Measurements from ENCODE around the gene SUPT3H. TPM values are rescaled to one million over a fixed set of nuclear protein-coding genes. Genes with fewer than 3 reads are reported as not detected.
"Not testable (repeated sequence)": the region's sequence is repeated elsewhere in the genome, so short reads cannot be mapped to it uniquely, and the experiment has no call there.

The SUPT3H gene
- total and polyA plus RNA-seq, 5 experiments from 2014 or later = 16.9 to 20.8 (median 20.0) TPM

DNA sequence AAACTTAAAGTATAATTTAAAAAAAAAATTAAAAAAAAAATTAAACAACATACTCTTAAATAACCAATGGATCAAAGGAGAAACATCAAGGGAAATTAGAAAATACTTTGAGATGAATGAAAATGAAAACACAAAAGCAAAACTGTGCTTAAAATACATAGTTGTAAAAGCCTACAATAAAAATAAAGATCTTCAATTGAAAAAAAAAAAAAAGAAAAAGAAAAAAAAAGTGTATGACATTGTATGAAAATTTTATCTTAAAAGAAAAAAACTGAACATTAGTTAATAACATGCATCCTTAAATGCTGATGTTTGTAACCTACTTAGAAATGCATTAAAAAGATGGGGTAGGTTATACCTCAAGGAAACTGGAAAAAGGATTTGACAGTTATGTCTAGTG lies 501.1 kb downstream of the SUPT3H start:
- POLR2A ChIA-PET, ATAC-seq: not testable (repeated sequence)

DNA sequence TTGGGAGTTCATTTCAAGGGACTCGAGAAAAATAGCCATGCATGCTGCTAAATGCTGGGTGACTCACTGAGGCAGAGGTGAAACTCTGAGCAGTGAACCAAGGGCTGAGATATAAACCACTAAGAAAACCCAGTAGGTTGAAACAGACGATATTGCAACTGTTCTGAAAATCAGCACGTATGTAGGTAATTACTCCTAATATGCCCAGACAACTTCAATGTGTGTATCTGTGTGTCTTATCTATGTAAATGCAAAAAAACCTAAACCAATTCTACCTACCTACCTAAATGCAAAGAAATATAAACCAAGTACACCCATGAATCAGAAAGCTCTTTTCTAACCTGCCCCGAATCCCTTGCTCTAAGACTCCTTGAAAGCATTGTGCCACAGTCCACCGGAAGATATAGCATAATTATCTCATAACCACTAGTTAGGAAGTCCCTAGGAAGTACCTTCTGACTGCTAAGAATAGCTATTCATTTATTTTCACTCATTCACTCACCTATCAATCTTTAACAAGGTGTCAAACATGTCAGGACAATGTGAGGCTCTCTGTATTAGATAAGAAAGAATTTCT lies 508.3 kb downstream of the SUPT3H start:
- ATAC-seq (peak in 1 of 2 donors; percentile 30), DNase-seq (no peak)
- POLR2A ChIA-PET = no interaction called here
- H3K4me1 Mint-ChIP-seq = peaks cover 25 to 36% (median 29%) of the 10 kb centered on the region in 4 donors
- H3K27me3 Mint-ChIP-seq = no peaks in the 10 kb centered on the region
- peak overlapping the region in 3 of 10 donors; percentile 0 to 78 (median 4) for H3K27ac Mint-ChIP-seq
- H3K36me3 Mint-ChIP-seq = peaks cover 13 to 27% (median 19%) of the 10 kb centered on the region in 3 donors
- H3K9me3 Mint-ChIP-seq = peaks cover 4 to 16% (median 10%) of the 10 kb centered on the region in 9 donors
- peak overlapping the region in 2 of 10 donors; percentile 2 to 11 for H3K4me3 Mint-ChIP-seq

More for the DNA sequence above, 501.1 kb downstream of the SUPT3H start:
- H3K27me3 Mint-ChIP-seq, H3K27ac Mint-ChIP-seq, H3K4me3 Mint-ChIP-seq, H3K4me1 Mint-ChIP-seq, DNase-seq: not testable (repeated sequence)
- Mint-ChIP-seq H3K36me3 (peaks cover 14 to 34% (median 23%) of the 10 kb centered on the region in 3 donors), H3K9me3 (peaks cover 0 to 19% (median 12%) of the 10 kb centered on the region in 9 donors)

DNA sequence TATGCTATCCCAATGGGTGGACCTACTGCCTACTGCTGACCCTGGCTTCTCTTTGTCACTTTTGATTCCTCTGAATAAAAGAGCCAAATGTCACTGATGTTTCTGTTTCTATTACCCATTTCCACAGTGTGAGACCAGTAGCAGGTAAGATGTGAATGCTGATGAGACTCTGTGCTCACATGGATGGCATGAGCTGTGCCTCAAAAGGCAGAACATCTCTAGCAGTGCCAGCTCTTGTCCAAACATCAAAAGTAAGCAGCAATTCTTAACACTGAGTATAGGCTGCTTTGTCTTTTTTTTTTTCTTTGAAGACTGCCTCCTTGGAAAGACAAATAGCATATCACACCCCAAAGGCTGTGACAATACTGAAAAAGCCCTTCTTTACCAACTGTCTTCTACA lies 508.8 kb downstream of the SUPT3H start:
- peak overlapping the region in 1 of 10 donors; percentile 42 for H3K4me3 Mint-ChIP-seq
- POLR2A ChIA-PET = interaction anchor here (0.7 kb wide), 2 partner anchors 455 to 509 kb away, joined by 4 to 5 read pairs; no protein-coding TSS in a partner anchor
- H3K27ac Mint-ChIP-seq = peak overlapping the region in 2 of 10 donors; percentile 48 to 78
- no peak for DNase-seq
- peaks cover 4 to 16% (median 10%) of the 10 kb centered on the region in 9 donors for H3K9me3 Mint-ChIP-seq
- peaks cover 16 to 32% (median 19%) of the 10 kb centered on the region in 3 donors for H3K36me3 Mint-ChIP-seq
- no peaks in the 10 kb centered on the region for H3K27me3 Mint-ChIP-seq
- ATAC-seq = peak in 1 of 2 donors; percentile 25
- H3K4me1 Mint-ChIP-seq = peaks cover 25 to 36% (median 29%) of the 10 kb centered on the region in 4 donors

DNA sequence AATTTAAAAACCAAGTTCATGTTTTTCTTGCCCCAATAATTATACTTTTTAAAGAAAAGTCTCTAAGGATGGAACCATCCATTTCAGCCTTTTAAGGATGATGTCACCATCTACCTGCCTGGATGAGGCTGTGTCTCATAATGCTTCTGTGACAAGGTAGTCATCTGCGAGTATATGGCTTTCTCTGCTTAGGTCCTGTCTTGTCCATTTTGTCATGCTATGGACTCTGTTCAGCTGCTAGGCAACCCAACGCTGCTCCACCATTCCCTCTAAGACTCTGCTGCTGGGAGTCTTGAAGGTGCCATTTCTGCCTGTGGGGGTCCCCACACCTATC lies 509.4 kb downstream of the SUPT3H start:
- DNase-seq (no peak), ATAC-seq (no peak)
- Mint-ChIP-seq H3K27me3 (no peaks in the 10 kb centered on the region), H3K4me3 (peak overlapping the region in 1 of 10 donors; percentile 42), H3K27ac (peak overlapping the region in 1 of 10 donors; percentile 78), H3K9me3 (peaks cover 4 to 16% (median 10%) of the 10 kb centered on the region in 9 donors), H3K4me1 (peaks cover 25 to 39% (median 32%) of the 10 kb centered on the region in 4 donors), H3K36me3 (peaks cover 21 to 38% (median 23%) of the 10 kb centered on the region in 3 donors)
- POLR2A ChIA-PET = interaction anchor here (0.7 kb wide), 3 partner anchors 173 to 510 kb away, joined by 3 to 5 read pairs (median 4); no protein-coding TSS in a partner anchor

DNA sequence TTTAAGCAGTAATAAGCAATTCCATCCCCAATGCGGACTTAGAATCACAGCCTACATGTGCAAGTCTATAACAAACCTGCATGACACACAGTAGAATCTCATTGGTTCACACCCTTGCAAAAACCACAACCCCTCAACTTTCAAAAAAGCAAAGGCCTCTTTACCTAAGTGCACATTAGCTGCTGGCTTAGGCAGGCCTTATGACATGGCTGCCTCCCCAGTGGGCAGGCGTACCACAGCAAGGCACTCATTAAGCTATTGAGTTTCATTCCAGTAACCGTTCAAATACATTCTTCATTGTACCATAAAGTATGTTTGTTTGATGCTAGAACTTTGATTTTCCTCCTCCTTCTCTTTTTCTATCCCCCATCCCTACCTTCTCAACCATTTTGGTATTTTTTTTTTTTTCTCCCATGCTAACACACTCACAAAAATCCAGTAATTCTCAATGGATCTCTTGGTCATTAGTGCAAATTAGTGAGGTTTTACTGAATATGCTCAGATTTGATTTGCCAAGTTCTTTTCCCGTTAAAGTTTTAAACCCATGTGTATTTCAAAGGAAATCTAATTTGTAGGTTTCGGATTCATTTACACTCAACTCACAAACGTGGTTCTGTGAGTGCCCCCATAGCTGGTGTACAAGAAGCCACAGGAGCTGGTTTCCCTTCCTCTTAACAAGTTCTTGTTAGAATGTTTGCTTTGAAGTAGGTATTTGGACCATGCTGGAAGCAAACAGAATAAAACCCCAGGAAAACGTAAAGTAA lies 510.0 kb downstream of the SUPT3H start:
- Mint-ChIP-seq H3K4me3 (peak overlapping the region in 2 of 10 donors; percentile 10 to 30), H3K27ac (peak overlapping the region in 1 of 10 donors; percentile 35), H3K27me3 (no peaks in the 10 kb centered on the region), H3K36me3 (peaks cover 25 to 44% (median 25%) of the 10 kb centered on the region in 3 donors), H3K4me1 (peaks cover 25 to 40% (median 34%) of the 10 kb centered on the region in 4 donors), H3K9me3 (peaks cover 4 to 16% (median 10%) of the 10 kb centered on the region in 9 donors)
- POLR2A ChIA-PET = interaction anchor here (0.5 to 0.7 kb wide), 3 partner anchors 174 to 503 kb away, joined by 3 to 6 read pairs (median 3); no protein-coding TSS in a partner anchor
- ATAC-seq = no peak
- no peak for DNase-seq

DNA sequence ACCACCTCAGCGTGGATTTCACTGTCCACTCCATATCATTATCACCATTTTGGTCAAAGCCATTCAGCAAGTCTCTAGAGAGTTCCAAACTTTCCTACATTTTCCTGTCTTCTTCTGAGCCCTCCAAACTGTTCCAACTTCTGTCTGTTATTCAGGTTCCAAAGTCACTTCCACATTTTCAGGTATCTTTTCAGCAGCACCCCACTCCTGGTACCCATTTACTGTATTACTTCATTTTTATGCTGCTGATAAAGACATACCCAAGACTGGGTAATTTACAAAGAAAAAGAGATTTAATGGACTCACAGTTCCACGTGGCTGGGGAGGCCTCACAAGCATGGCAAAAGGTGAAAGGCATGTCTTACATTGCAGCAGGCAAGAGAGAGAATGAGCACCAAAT lies 512.5 kb downstream of the SUPT3H start:
- H3K27me3 Mint-ChIP-seq, H3K4me3 Mint-ChIP-seq, POLR2A ChIA-PET, ATAC-seq, DNase-seq: not testable (repeated sequence)
- peaks cover 4 to 16% (median 10%) of the 10 kb centered on the region in 9 donors for H3K9me3 Mint-ChIP-seq
- H3K36me3 Mint-ChIP-seq = peaks cover 25 to 57% (median 31%) of the 10 kb centered on the region in 3 donors
- peak overlapping the region in 2 of 10 donors; percentile 48 to 67 for H3K27ac Mint-ChIP-seq
- H3K4me1 Mint-ChIP-seq = peaks cover 26 to 47% (median 36%) of the 10 kb centered on the region in 4 donors

DNA sequence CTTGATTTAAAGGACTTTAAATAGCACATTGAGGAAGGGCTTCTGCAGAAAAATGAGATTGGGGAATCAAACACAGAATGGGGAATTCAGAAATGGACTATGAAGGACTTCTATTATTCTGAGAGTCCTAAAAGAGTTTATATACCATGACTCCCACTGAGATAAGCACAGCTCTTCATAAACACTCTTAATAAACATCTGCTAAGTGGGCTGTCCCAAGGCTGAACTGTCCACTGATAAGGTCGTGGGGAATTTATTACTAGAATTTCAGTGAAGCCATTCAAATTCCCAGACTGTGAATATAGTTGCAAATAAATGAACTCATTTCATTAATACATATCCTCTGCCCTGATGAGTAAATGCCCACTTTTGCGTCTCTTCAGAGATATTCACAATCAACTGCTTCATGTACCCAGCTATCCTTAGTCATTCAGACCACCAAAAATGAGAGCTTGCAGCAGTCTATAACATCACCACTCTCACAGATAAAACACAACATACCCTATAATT lies 517.8 kb downstream of the SUPT3H start:
- peaks cover 25 to 58% (median 46%) of the 10 kb centered on the region in 4 donors for H3K4me1 Mint-ChIP-seq
- peaks cover 9 to 44% (median 19%) of the 10 kb centered on the region in 3 donors for H3K36me3 Mint-ChIP-seq
- H3K4me3 Mint-ChIP-seq = no peak overlapping the region
- no peaks in the 10 kb centered on the region for H3K27me3 Mint-ChIP-seq
- POLR2A ChIA-PET = no interaction called here
- ATAC-seq (no peak), DNase-seq (no peak)
- peak overlapping the region in 3 of 10 donors; percentile 24 to 34 (median 29) for H3K27ac Mint-ChIP-seq
- H3K9me3 Mint-ChIP-seq = peaks cover under 1 to 7% (median 2%) of the 10 kb centered on the region in 9 donors

DNA sequence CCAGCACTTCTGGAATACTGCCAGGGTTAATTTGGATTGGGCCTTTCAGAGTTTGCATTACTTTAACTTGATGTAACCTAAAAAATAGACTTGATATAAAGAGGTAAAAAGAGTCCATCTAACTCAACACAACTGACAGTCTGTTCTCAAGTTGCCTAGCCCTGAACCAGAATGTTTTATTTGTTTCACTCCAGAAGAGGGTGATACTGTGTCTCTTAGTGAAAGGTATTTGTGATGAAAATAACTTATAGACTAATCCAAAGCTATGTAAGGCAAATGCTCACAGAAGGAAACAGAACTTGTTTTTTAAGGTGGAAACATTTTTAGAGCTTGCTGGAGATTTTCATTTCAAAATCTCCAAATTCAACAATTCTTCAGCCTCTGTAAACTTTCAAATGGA lies 518.7 kb downstream of the SUPT3H start:
- peak in 3 of 10 donors; percentile 13 to 33 (median 24) for DNase-seq
- H3K27me3 Mint-ChIP-seq = no peaks in the 10 kb centered on the region
- H3K27ac Mint-ChIP-seq = peak overlapping the region in 4 of 10 donors; percentile 0 to 62 (median 39)
- peak; percentile 56 to 76 for ATAC-seq
- no peak overlapping the region for H3K4me3 Mint-ChIP-seq
- H3K4me1 Mint-ChIP-seq = peaks cover 26 to 66% (median 51%) of the 10 kb centered on the region in 4 donors
- POLR2A ChIA-PET = interaction anchor here (0.6 kb wide), 1 partner anchor 517 kb away, joined by 6 read pairs; no protein-coding TSS in a partner anchor
- H3K36me3 Mint-ChIP-seq = peaks cover 7 to 42% (median 16%) of the 10 kb centered on the region in 3 donors
- peaks cover 0 to 5% (median 0%) of the 10 kb centered on the region in 9 donors for H3K9me3 Mint-ChIP-seq

DNA sequence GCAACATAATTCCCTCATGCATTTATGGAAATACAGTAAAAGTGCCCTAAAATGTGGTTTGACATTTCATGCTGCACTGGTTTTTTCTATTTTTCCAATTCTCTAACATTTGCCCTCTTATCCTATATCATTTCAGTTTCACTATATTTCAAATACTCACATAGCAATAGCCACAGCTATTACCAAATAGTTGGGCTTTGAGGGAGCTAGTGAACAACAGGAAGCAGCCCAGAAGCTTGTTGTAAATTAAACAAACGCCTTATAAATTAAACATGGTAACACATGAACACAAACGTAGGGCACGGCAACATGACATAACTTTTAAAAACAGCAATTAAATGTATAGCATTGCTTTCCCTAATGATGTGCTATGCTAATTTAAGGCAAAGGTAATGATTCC lies 521.3 kb downstream of the SUPT3H start:
- Mint-ChIP-seq H3K4me3 (no peak overlapping the region), H3K27me3 (no peaks in the 10 kb centered on the region), H3K27ac (peak overlapping the region in 3 of 10 donors; percentile 1 to 37 (median 24)), H3K9me3 (no peaks in the 10 kb centered on the region), H3K4me1 (peaks cover 20 to 66% (median 49%) of the 10 kb centered on the region in 4 donors), H3K36me3 (peaks cover 0 to 25% (median 0%) of the 10 kb centered on the region in 3 donors)
- POLR2A ChIA-PET = no interaction called here
- no peak for ATAC-seq
- DNase-seq = no peak

DNA sequence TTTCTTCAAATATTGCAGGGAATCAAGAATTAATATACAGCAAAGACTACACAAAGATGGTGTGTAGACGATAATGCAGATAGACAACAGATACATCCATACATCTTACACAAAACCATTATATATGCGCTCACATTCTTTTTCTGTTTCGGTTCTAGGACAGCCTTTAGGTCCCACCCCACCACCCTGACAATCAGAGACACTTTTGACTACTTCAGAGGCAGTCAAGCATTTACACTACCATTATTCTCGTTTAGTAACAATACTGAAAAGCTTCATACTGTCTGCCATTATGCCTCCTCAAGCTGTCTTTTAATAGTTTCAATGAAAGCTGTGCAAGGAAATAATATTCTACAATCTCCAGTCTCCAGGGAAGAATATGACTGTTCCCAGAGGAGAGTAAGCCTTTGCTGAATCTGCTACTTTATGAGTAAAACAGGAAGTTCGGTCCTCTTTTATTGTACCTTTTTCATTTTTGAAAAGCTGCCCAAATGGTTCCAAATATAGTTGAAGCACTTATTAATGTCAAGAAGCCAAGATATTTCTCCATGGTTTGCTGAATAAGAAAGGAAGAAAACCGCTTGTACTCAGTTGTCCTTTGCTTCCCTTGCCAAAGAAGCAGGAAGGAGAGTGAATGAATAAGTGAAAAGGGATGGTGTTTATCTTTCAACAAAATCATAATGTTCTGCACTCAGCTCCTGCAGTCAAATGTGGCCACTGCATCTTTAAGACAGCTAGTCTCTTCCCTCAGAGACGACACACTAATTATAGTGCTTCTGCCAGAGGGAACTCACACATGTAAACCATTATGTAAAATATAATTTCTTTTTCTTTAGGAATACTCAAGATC lies 521.9 kb downstream of the SUPT3H start:
- Mint-ChIP-seq H3K4me3 (peak overlapping the region in 4 of 10 donors; percentile 2 to 36 (median 11)), H3K36me3 (peaks cover 0 to 19% (median 0%) of the 10 kb centered on the region in 3 donors), H3K9me3 (no peaks in the 10 kb centered on the region), H3K4me1 (peaks cover 20 to 66% (median 49%) of the 10 kb centered on the region in 4 donors), H3K27me3 (no peaks in the 10 kb centered on the region), H3K27ac (peak overlapping the region in 8 of 10 donors; percentile 16 to 72 (median 56))
- DNase-seq = no peak
- ATAC-seq = no peak
- POLR2A ChIA-PET = no interaction called here

DNA sequence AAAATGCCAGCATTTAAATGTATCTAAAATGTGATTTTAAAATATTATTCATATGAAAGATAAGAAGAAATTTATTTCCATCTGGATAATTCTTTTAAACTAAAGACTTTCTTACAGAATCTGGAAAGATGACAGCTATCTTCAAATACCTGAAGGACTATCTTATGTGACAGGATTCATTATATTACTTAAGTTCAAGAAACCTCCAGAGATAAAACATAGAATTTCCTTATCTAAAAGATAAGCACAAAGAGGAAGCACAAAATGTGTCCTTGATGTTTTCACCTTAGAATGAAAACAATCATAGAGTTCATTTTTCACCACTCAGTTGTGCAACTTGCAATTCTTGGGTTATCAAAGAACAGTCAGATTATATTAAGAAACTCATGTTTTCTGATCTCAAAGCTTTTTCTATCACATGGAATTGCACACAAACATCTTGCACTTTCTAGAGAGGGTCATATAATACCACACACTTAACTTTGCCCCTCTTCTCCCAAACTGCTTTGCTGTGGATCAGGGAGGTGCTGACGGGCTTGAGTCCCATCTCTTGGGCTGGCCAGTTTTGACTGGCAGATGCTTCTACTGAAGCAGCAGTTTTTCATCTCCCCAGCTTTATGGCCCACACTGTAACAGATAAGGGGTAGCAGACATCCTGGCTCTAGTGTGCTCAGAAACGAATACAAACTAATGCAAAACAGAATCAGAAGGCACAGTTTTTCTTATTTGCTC lies 522.9 kb downstream of the SUPT3H start:
- no peaks in the 10 kb centered on the region for H3K9me3 Mint-ChIP-seq
- DNase-seq (no peak), ATAC-seq (peak in 1 of 2 donors; percentile 30)
- H3K4me3 Mint-ChIP-seq = peak overlapping the region in 5 of 10 donors; percentile 12 to 48 (median 36)
- H3K36me3 Mint-ChIP-seq = peaks cover 0 to 19% (median 0%) of the 10 kb centered on the region in 3 donors
- no peaks in the 10 kb centered on the region for H3K27me3 Mint-ChIP-seq
- peak overlapping the region; percentile 7 to 94 (median 55) for H3K27ac Mint-ChIP-seq
- peaks cover 17 to 59% (median 44%) of the 10 kb centered on the region in 4 donors for H3K4me1 Mint-ChIP-seq
- POLR2A ChIA-PET = no interaction called here

Data from naive thymus-derived CD8-positive, alpha-beta T cell (primary cell).